Adrenal gland (tissue), 5 donors: ENCODE results near the gene MARS1.

Experiments
- CTCF ChIP-seq, 6 experiments: fragments of 450-650 bp in 4 of 6; fragments of 200-600 bp in 2 of 6; sonication (generic) in 1 of 6; IDR thresholded peaks; 1 replicate in 5 of 6; 2 replicates in 1 of 6; pipeline versions ENCODE4 v1.5.1 to v1.8.0; 2016 to 2021; ENCODE audit warnings: antibody characterized with exemption in 6 of 6, mild to moderate bottlenecking in 2 of 6, moderate library complexity in 1 of 6
- POLR2A ChIP-seq, 2 donors: fragments of 450-650 bp; IDR thresholded peaks; one replicate each; pipeline ENCODE4 v1.6.1; 2017; ENCODE audit warnings: antibody characterized with exemption in 2 of 2, mild to moderate bottlenecking in 2 of 2, moderate library complexity in 1 of 2
- donor health status: DM: no; HTN: no; CAD: no.

- TF ChIP-seq CTCF (IDR thresholded peaks at IDR 0.05) (no peak), POLR2A (IDR thresholded peaks at IDR 0.05) (no peak)
Measured at GRCh38 chr12:57467915-57468314, 20.0 kb upstream of the MARS1 start.
